ENCODE data around the gene OSBPL2. TPM values are rescaled to one million over a fixed set of nuclear protein-coding genes. Genes with fewer than 3 reads are reported as not detected.

Gene OSBPL2
- total and polyA plus RNA-seq, 2 donors (not counting 3 experiments of a cell fraction or from before 2014, with no cell fraction given) = 13.1 to 33.0 TPM

DNA sequence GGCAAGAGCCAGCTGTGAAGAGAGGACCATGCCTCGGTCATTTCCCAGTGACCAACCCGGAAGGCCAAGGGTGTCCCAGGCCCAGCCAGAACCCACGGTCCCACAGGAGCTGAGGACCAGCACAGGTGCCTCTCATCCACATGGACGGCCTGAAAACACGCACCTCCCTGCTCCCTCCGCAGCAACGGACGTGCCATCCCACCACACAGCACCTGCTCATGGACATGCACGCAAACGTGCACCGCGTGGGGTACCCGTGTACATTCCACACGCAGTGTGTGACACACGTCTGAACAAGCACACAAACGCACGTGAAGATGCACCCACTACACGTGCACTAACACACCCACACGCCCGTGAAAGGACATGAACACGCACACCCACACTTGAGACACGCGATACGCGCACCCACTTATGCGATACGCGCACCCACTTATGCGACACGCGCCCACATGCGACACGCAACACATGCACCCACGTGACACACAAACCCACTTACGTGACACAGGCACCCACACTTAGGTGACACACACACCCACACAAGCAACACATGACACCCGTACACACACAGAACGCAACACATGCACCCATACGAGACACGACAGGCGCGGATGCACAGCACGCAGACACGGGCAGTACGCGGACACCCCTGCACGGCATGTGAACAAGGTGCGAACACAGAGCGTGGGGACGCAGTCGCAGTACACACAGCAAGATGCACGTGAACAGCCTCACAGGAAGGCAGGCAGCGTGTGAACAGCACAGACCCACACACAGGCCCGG is 98.6 kb downstream of the OSBPL2 start:
- Histone ChIP-seq H3K27ac (ENCODE audit: insufficient read depth, low read depth, low read length) (no peak overlapping the region), H3K9ac (replicated peaks; ENCODE audit: extremely low read depth, insufficient read depth, low read length) (no peak overlapping the region), H3K36me3 (ENCODE audit: control insufficient read depth in 2 of 2, extremely low read depth in 1 of 2, insufficient read depth in 2 of 2, low read length in 2 of 2) (peaks cover 5 to 41% of the 10 kb centered on the region in 2 experiments), H3K4me3 (replicated peaks in 1 of 3; ENCODE audit: insufficient read depth in 1 of 3, low read depth in 1 of 3, low read length in 3 of 3) (no peak overlapping the region), H3K9me3 (replicated peaks; ENCODE audit: control insufficient read depth, insufficient read depth, low read length) (no peaks in the 10 kb centered on the region), H3K79me2 (ENCODE audit: control insufficient read depth, insufficient read depth, low read length) (peaks cover 3% of the 10 kb centered on the region), H4K20me1 (replicated peaks; ENCODE audit: control insufficient read depth, extremely low read depth, insufficient read depth, low read length) (no peaks in the 10 kb centered on the region), H2AFZ (ENCODE audit: low read depth, low read length) (no peak overlapping the region), H3K4me2 (ENCODE audit: insufficient read depth, low read length) (no peak overlapping the region), H3K9me1 (replicated peaks; ENCODE audit: control insufficient read depth, extremely low read depth, insufficient read depth, low read length) (no peaks in the 10 kb centered on the region), H3K4me1 (ENCODE audit: control insufficient read depth, extremely low read depth, insufficient read depth, low read length) (no peaks in the 10 kb centered on the region), H3K27me3 (ENCODE audit: control insufficient read depth in 2 of 2, insufficient read depth in 2 of 2, low read length in 2 of 2) (no peaks in the 10 kb centered on the region)
- POLR2A ChIA-PET = no interaction called here
- TF ChIP-seq POLR2A (IDR thresholded peaks at IDR 0.05; ENCODE audit: low read depth, low read length) (no peak), EZH2 (IDR thresholded peaks at IDR 0.05; ENCODE audit: borderline replicate concordance, low read depth, low read length, severe bottlenecking) (no peak), GATA2 (IDR thresholded peaks at IDR 0.05; ENCODE audit: insufficient read depth, insufficient read length, low read depth, low read length) (no peak), JUN (IDR thresholded peaks at IDR 0.05; ENCODE audit: borderline replicate concordance, insufficient read depth, insufficient read length, low read depth) (no peak), POLR2AphosphoS5 (IDR thresholded peaks at IDR 0.05; ENCODE audit: insufficient read depth, low read depth, low read length) (no peak), FOS (IDR thresholded peaks at IDR 0.05; ENCODE audit: borderline replicate concordance, insufficient read depth, low read length) (no peak), CTCF (IDR thresholded peaks at IDR 0.05; ENCODE audit: extremely low read depth in 1 of 2, insufficient read depth in 1 of 2, low read depth in 1 of 2, low read length in 2 of 2) (no peak), MYC (IDR thresholded peaks at IDR 0.05; ENCODE audit: low read depth, low read length) (no peak)
- TF ChIP-seq, protein P1, sequence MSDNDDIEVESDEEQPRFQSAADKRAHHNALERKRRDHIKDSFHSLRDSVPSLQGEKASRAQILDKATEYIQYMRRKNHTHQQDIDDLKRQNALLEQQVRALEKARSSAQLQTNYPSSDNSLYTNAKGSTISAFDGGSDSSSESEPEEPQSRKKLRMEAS (IDR thresholded peaks at IDR 0.05; ENCODE audit: insufficient read depth, insufficient read length) = no peak
- FAIRE-seq = no peak
- DNase-seq (ENCODE audit: low read depth, low spot score) = no peak
- intact Hi-C loops (cut with micrococcal nuclease) = no loop called here
- CTCF ChIA-PET = no interaction called here
- dilution Hi-C loops (cut with MboI; ENCODE audit: extremely low pct_ligation_motif_present, low sequenced_read_pairs) = no loop called here
- BruUV-seq (replicated peaks) = no TSS peak

Data from endothelial cell of umbilical vein (primary cell).